LNCAP (cell line): Measurements from ENCODE around the gene XPNPEP1.

ENCODE experiments used
- CTCF ChIP-seq: fragments of 450-650 bp; IDR thresholded peaks from 2 replicates; pipeline ENCODE4 v1.5.1; 2017; ENCODE audit warnings: mild to moderate bottlenecking

XPNPEP1 gene

DNA sequence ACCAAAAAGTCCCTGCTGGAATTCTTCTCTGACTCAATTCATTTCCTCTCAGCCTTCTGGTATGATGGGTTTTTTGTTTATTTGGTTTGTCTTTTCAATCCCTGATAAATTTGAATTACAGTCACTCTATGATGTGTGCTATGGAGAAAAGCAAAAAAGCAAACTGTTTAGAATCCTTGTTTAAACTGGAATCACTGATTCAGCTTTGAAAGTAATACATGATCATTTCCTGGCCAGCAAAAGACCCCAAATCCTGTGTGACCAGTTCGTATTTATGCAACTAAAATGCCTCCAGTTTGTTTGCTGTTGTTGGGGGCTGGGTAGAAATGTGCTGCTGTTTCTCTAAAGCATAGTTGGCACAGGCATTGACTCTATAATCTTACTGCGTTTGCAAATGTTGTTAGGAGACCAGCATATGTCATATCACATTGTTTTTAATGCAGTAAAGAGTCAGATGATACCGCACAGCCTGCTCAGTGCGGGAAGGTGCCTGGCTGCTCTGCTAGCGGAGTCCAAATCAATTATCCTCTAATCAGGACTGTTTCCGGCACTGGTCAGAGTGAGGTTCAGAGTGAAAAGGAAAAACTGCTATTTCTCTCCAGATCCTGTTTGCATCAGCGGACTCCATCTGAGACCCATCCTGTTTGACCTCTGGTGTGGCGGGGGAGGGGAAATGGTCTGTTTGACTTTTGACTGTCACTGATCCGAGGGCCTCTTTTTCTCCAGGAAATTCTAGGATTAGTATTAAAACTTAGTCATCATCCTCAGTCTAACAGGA, 43.8 kb upstream of the XPNPEP1 start:
- no peak for TF ChIP-seq CTCF

GRCh38 chr10:109964318-109964717, 41.0 kb upstream of the XPNPEP1 start:
- no peak for TF ChIP-seq CTCF

GRCh38 chr10:109963439-109963838, 40.1 kb upstream of the XPNPEP1 start:
- TF ChIP-seq CTCF, result no peak

DNA sequence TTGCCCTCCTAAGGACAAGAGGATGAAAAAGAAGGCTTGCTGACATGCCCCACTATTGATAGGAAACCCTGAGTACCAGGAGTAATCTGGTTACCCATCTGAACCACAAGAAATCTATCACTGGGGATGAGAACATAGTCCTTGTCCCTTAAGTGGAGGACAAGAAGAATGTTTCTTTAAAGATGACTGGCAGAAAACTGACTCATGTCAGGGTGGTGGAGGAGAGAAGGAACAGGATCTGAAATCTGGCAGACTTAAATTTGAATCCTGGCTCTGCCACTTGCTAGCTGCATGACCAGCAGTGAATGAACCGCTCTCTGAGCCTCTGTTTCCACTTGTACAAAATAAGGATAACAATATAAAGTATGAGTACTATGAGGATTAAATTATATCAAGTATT, 38.9 kb upstream of the XPNPEP1 start:
- no peak for TF ChIP-seq CTCF

- no peak for TF ChIP-seq CTCF
Observed at GRCh38 chr10:109961174-109962001, 38.1 kb upstream of the XPNPEP1 start.

GRCh38 chr10:109960682-109961081, 37.4 kb upstream of the XPNPEP1 start:
- TF ChIP-seq CTCF, result no peak

DNA sequence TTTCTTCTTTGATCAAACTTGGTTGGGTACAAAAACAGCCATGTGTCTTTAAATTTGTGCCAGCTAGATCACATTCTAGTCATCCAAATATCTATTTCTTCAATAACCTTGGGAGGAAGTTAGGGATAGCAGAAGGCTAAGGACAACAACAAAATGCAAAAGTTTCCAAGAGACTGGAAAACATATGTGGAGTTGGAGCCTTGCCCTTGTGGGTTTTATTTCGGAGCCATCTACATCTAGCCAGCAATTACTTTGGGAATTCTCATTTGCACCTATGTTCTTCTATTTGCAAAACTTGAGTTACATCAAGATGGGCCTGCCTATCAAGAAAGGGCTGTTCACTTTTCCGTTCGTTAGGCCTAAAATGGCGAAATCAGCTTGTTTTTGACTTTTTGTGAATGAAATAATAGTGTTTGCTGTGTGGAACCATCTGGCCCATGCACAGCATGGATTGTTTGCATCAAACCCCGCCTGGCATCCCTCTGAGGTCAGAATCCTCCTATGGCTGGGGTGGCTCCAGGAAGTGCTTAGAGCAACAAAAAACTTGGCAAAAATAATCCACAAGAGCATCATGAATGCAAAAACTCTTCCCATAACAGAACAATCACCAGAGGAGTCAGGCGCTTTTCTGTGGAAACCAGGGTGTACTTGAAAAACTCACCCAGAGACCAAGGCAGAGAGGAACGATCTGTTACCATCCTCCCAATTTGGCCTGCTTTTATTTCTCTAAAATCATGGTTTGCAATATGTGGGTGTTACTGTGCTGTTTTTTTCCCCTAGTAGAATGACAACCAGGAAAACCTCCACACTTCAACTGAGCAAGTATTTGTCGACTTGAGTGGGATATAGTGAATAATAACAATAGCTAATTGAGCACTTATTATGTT, 36.2 kb upstream of the XPNPEP1 start:
- TF ChIP-seq CTCF, result no peak
